K562 (cell line): ENCODE results near the gene SLFN14. TPM values are rescaled to one million over a fixed set of nuclear protein-coding genes. Genes with fewer than 3 reads are reported as not detected.

Source experiments
- ATAC-seq: fragments of 200-7000 bp; cut with Tn5 transposase; 3 replicates; pipeline ENCODE4 v1.9.1; 2020; ENCODE audit warnings: moderate library complexity
- BruUV-seq: library from RNA; stranded (reverse); fragments of 400-500 nt; replicated peaks from 2 replicates; lab custom pipeline; 2021; lab: Mats Ljungman, UMichigan
- CTCF ChIA-PET: fragments of 300-600 bp; formaldehyde crosslinking; extraction: SDS; loops from one replicate; lab custom pipeline; 2021; ENCODE audit warnings: low intra/inter-chr PET ratio; lab: Yijun Ruan, JAX
- POLR2A ChIA-PET: fragments of 300-600, 350-650 bp; sonication (Branson Sonifier 250); formaldehyde crosslinking; extraction: SDS; loops from one replicate; lab custom pipeline; 2021; ENCODE audit warnings: antibody characterized with exemption, inconsistent platforms; lab: Yijun Ruan, JAX
- DNase-seq, 4 experiments: peaks; one replicate each; pipeline versions ENCODE4 v3.0.0 to v3.0.0-alpha.2; 2011 to 2018; ENCODE audit warnings: low spot score in 3 of 4, mixed read lengths in 3 of 4; ENCODE audit errors: extremely low read depth in 1 of 4
- FAIRE-seq: peaks from 2 replicates; lab custom pipeline; 2011; peaks lifted over from hg19 to GRCh38; lab: Jason Lieb, UNC
- H2AFZ ChIP-seq: 2 replicates; pipeline ENCODE4 v1.6.0; 2011; ENCODE audit warnings: low read depth, low read length, control low read depth, inconsistent platforms
- H3K27ac ChIP-seq: fragments of 200-600 bp; 3 replicates; pipeline ENCODE4 v1.8.0; 2011; ENCODE audit warnings: low read depth, mild to moderate bottlenecking, control low read depth, inconsistent platforms, low read length, moderate library complexity, mixed read lengths; ENCODE audit errors: extremely low read depth
- H3K27me3 ChIP-seq, 2 experiments: fragments of 300-600 bp in 1 of 2; 2 replicates in 1 of 2; 3 replicates in 1 of 2; pipeline versions ENCODE4 v1.6.0 to v1.8.0; 2011; ENCODE audit warnings: inconsistent platforms in 2 of 2, low read length in 2 of 2, mild to moderate bottlenecking in 1 of 2, mixed read lengths in 1 of 2, moderate library complexity in 1 of 2; ENCODE audit not compliant: control insufficient read depth in 2 of 2, insufficient read depth in 2 of 2
- H3K36me3 ChIP-seq: fragments of 300-600 bp; 3 replicates; pipeline ENCODE4 v1.8.0; 2011; ENCODE audit warnings: mild to moderate bottlenecking, low read length, inconsistent platforms; ENCODE audit not compliant: control insufficient read depth, insufficient read depth
- H3K4me1 ChIP-seq, 2 experiments: fragments of 200-600 bp in 1 of 2; replicated peaks in 1 of 2; 2 replicates in 1 of 2; 3 replicates in 1 of 2; pipeline versions ENCODE4 v1.5.1 to v1.8.0; 2011; ENCODE audit warnings: inconsistent platforms in 2 of 2, low read length in 2 of 2, mild to moderate bottlenecking in 1 of 2, mixed read lengths in 1 of 2, moderate library complexity in 1 of 2; ENCODE audit not compliant: control insufficient read depth in 2 of 2, insufficient read depth in 2 of 2
- H3K4me2 ChIP-seq: 2 replicates; pipeline ENCODE4 v1.6.1; 2011; ENCODE audit warnings: low read length, control low read depth, inconsistent platforms, mixed read lengths; ENCODE audit not compliant: insufficient read depth
- H3K4me3 ChIP-seq: fragments of 200-600 bp; sonication (generic), shearing (Covaris generic); 2 replicates; pipeline ENCODE4 v1.5.1; 2016; ENCODE audit warnings: control low read depth, inconsistent platforms
- H3K79me2 ChIP-seq: fragments of 200-600 bp; 3 replicates; pipeline ENCODE4 v1.8.0; 2011; ENCODE audit warnings: low read length, inconsistent platforms; ENCODE audit not compliant: control insufficient read depth, insufficient read depth
- H3K9ac ChIP-seq, 2 experiments: 2 replicates each; pipeline versions ENCODE4 v1.6.0 to v1.6.1; 2011; ENCODE audit warnings: low read depth in 2 of 2, low read length in 2 of 2, control low read depth in 1 of 2, inconsistent platforms in 1 of 2, mild to moderate bottlenecking in 1 of 2, mixed read lengths in 1 of 2; ENCODE audit not compliant: insufficient read depth in 1 of 2
- H3K9me1 ChIP-seq: one replicate; pipeline ENCODE4 v1.6.0; 2011; ENCODE audit warnings: inconsistent platforms, mild to moderate bottlenecking, low read length, moderate library complexity; ENCODE audit not compliant: control insufficient read depth, insufficient read depth
- H3K9me3 ChIP-seq: replicated peaks from 2 replicates; pipeline ENCODE4 v1.5.1; 2011; ENCODE audit warnings: low read depth, low read length, inconsistent platforms; ENCODE audit not compliant: control insufficient read depth, insufficient read depth
- H4K20me1 ChIP-seq: replicated peaks from 2 replicates; pipeline ENCODE4 v1.6.1; 2011; ENCODE audit warnings: low read length, inconsistent platforms, mixed read lengths; ENCODE audit not compliant: control insufficient read depth, insufficient read depth
- CBFB ChIP-seq: sonication (generic); formaldehyde crosslinking; IDR thresholded peaks from 2 replicates; pipeline ENCODE4 v1.4.0; 2020; ENCODE audit warnings: mild to moderate bottlenecking, missing genetic modification reagents
- CHD4 ChIP-seq: fragments of 200-600 bp; sonication (generic); IDR thresholded peaks from 3 replicates; pipeline ENCODE4 v1.6.1; 2012; ENCODE audit warnings: low read depth, mild to moderate bottlenecking, mixed read lengths, low read length, inconsistent platforms; ENCODE audit not compliant: insufficient read depth, insufficient replicate concordance, poor library complexity, severe bottlenecking
- CTBP1 ChIP-seq: fragments of 450-650 bp; IDR thresholded peaks from 2 replicates; pipeline ENCODE4 v1.6.1; 2016; ENCODE audit warnings: borderline replicate concordance
- DNMT1 ChIP-seq: fragments of 450-650 bp; IDR thresholded peaks from 2 replicates; pipeline ENCODE4 v1.6.1; 2016; ENCODE audit warnings: antibody characterized with exemption, mild to moderate bottlenecking
- FOXK1 ChIP-seq: sonication (generic); formaldehyde crosslinking; IDR thresholded peaks from 2 replicates; pipeline ENCODE4 v1.8.0; 2022; ENCODE audit warnings: missing genetic modification reagents, mild to moderate bottlenecking, borderline replicate concordance
- HDAC1 ChIP-seq, 2 experiments: fragments of 450-650 bp; IDR thresholded peaks; 2 replicates each; pipeline ENCODE4 v1.6.1; 2016 to 2017; ENCODE audit warnings: inconsistent platforms in 1 of 2, mild to moderate bottlenecking in 1 of 2, moderate library complexity in 1 of 2
- MAFK ChIP-seq: IDR thresholded peaks from 2 replicates; pipeline ENCODE4 v1.6.1; 2011; ENCODE audit warnings: low read length, improper control_type of control experiment
- NKRF ChIP-seq: fragments of 450-650 bp; IDR thresholded peaks from 2 replicates; pipeline ENCODE4 v1.6.1; 2016; ENCODE audit warnings: borderline replicate concordance
- POU5F1 ChIP-seq: fragments of 150-350 bp; IDR thresholded peaks from 2 replicates; pipeline ENCODE4 v1.6.1; 2014; ENCODE audit warnings: borderline replicate concordance, low read length, low read depth, mild to moderate bottlenecking; ENCODE audit not compliant: partially characterized antibody
- RBBP5 ChIP-seq: fragments of 200-600 bp; sonication (generic); IDR thresholded peaks from 2 replicates; pipeline ENCODE4 v1.6.1; 2012; ENCODE audit warnings: borderline replicate concordance, mild to moderate bottlenecking, low read length, control low read depth, inconsistent platforms; ENCODE audit not compliant: insufficient read depth, poor library complexity, severe bottlenecking
- SP1 ChIP-seq: sonication (generic); formaldehyde crosslinking; IDR thresholded peaks from 2 replicates; pipeline ENCODE4 v1.8.1; 2022; ENCODE audit warnings: mild to moderate bottlenecking, missing genetic modification reagents
- ZNF274 ChIP-seq: IDR thresholded peaks from 2 replicates; pipeline ENCODE4 v1.6.1; 2011; ENCODE audit warnings: low read depth, mild to moderate bottlenecking, low read length, moderate library complexity, borderline replicate concordance
- ZNF740 ChIP-seq, 3 experiments: fragments of 200-800 bp in 1 of 3; sonication (Bioruptor generic) in 1 of 3; sonication (generic) in 1 of 3; formaldehyde crosslinking in 1 of 3; IDR thresholded peaks; 2 replicates each; pipeline versions ENCODE4 v1.6.1 to v1.8.0; 2016 to 2022; ENCODE audit warnings: mild to moderate bottlenecking in 2 of 3, missing compliant biosample characterization in 2 of 3, missing genetic modification characterization in 2 of 3, missing genetic modification reagents in 1 of 3
- WGBS: fragments of 100-300 bp; shearing (Covaris generic); methylation state at CpG from one replicate; pipeline ENCODE4 v1.1.6; 2016; ENCODE audit warnings: low coverage, mixed read lengths; ENCODE audit not compliant: insufficient coverage; ENCODE audit errors: missing lambda C conversion rate; 5-methylcytosine and 5-hydroxymethylcytosine counted together
- in situ Hi-C: fragments of 300-500 bp; cut with MboI; formaldehyde crosslinking; loops from 4 replicates; pipeline ENCODE4 v1.15.0; 2018; ENCODE audit warnings: inconsistent platforms, mixed read lengths
- intact Hi-C: fragments of 100-400 bp; cut with micrococcal nuclease; formaldehyde crosslinking; loops from 2 replicates; pipeline ENCODE4 v1.14.2; 2022
- polyA plus RNA-seq, 8 experiments: library from polyadenylated mRNA; depleted of rRNA in 4 of 8; stranded (reverse) in 5 of 8; unstranded in 3 of 8; fragments of >200 nt; fragmentation: Nextera tagmentation in 2 of 8; fragmentation: Illumina TruSeq in 1 of 8; extraction: Ambion mirVana in 2 of 8; extraction: Trizol in 1 of 8; gene quantifications; 2 replicates each; pipeline versions ENCODE4 v1.2.1 to v1.2.3, GENCODE V29; 2011 to 2014; ENCODE audit warnings: inconsistent platforms in 1 of 8, missing spikeins in 1 of 8
- total RNA-seq, 7 experiments: library from RNA; depleted of rRNA in 6 of 7; stranded (reverse); fragments of >200 nt in 6 of 7; fragmentation: Illumina TruSeq in 2 of 7; extraction: Trizol in 2 of 7; gene quantifications; 2 replicates each; pipeline versions ENCODE4 v1.2.1 to v1.2.3, GENCODE V29; 2011 to 2021; ENCODE audit warnings: low replicate concordance in 1 of 7
- TF ChIP-seq, protein P1 (sequence below): fragments of 250-450 bp; sonication (Bioruptor Pico); IDR thresholded peaks from 2 replicates; pipeline ENCODE4 v1.8.0; 2021; ENCODE audit warnings: borderline replicate concordance, mild to moderate bottlenecking, moderate library complexity; ENCODE audit not compliant: poor library complexity, severe bottlenecking
- TF ChIP-seq, protein P2 (sequence below): sonication (generic); formaldehyde crosslinking; IDR thresholded peaks from 2 replicates; pipeline ENCODE4 v1.8.1; 2023; ENCODE audit warnings: mild to moderate bottlenecking, missing genetic modification reagents

SLFN14 gene
- total and polyA plus RNA-seq, 9 of the 15 experiments (the other 6 are each of a cell fraction or from before 2014, with no cell fraction given), result 1.3 to 4.3 (median 3.1) TPM

DNA sequence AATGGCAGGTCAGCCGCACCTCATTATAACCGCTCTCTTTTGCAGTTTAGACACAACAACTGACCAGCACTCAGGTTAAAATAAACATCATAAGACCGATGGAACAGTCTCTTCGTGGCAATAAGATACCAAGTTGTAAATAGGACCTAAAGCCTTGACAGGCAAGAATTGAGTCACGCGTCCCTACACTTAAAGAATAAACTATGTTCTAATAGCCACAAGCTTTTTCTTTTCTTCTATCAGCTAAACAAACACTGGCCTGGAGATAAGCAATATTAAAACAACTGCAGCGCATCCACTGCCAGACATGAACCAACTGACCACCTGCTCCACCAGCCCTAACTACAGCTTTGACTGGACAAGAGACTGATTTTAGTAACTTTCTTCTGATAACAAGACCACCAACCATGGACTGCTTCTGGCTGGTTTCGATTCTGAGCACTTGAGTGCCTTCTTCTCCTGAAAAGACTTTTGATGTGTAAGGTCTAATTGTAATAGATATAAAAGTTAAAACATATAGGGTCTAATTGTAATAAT is 40.6 kb downstream of the SLFN14 start:
- peaks cover 8 to 23% of the 10 kb centered on the region in 2 experiments; a peak in 4 of 5 replicates for H3K27me3 ChIP-seq
- FAIRE-seq (no peak), ATAC-seq (no peak), DNase-seq (no peak)
- H3K4me3 ChIP-seq, result no peak overlapping the region
- H3K9me1 ChIP-seq, result no peaks in the 10 kb centered on the region
- no peaks in the 10 kb centered on the region for H4K20me1 ChIP-seq
- no peak overlapping the region for H3K4me2 ChIP-seq
- H3K4me1 ChIP-seq, result 0 out of 5 replicates have a peak, but pooled peaks cover 0 to 2% of the 10 kb centered on the region in 2 experiments
- H3K79me2 ChIP-seq, result no peaks in the 10 kb centered on the region
- 2% methylated on average over 8 of the region's 8 CpGs for WGBS
- no peak overlapping the region for H3K27ac ChIP-seq
- TF ChIP-seq, protein P1, sequence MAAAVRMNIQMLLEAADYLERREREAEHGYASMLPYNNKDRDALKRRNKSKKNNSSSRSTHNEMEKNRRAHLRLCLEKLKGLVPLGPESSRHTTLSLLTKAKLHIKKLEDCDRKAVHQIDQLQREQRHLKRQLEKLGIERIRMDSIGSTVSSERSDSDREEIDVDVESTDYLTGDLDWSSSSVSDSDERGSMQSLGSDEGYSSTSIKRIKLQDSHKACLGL (CRISPR knock-in tag), result no peak
- TF ChIP-seq POU5F1 (no peak), FOXK1 (CRISPR knock-in tag) (no peak), HDAC1 (IDR thresholded peaks at IDR 0.05) (no peak), CTBP1 (no peak), NKRF (no peak), ZNF274 (no peak), ZNF740 (CRISPR knock-in tag; IDR thresholded peaks at IDR 0.05) (no peak), ZNF740 (tag; IDR thresholded peaks at IDR 0.05) (no peak), MAFK (no peak), CHD4 (no peak), DNMT1 (no peak), RBBP5 (no peak), SP1 (no peak), CBFB (CRISPR knock-in tag) (no peak)
- TF ChIP-seq, protein P2, sequence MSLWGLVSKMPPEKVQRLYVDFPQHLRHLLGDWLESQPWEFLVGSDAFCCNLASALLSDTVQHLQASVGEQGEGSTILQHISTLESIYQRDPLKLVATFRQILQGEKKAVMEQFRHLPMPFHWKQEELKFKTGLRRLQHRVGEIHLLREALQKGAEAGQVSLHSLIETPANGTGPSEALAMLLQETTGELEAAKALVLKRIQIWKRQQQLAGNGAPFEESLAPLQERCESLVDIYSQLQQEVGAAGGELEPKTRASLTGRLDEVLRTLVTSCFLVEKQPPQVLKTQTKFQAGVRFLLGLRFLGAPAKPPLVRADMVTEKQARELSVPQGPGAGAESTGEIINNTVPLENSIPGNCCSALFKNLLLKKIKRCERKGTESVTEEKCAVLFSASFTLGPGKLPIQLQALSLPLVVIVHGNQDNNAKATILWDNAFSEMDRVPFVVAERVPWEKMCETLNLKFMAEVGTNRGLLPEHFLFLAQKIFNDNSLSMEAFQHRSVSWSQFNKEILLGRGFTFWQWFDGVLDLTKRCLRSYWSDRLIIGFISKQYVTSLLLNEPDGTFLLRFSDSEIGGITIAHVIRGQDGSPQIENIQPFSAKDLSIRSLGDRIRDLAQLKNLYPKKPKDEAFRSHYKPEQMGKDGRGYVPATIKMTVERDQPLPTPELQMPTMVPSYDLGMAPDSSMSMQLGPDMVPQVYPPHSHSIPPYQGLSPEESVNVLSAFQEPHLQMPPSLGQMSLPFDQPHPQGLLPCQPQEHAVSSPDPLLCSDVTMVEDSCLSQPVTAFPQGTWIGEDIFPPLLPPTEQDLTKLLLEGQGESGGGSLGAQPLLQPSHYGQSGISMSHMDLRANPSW, result no peak
- BruUV-seq, result no TSS peak
- no peak overlapping the region for H3K9ac ChIP-seq
- CTCF ChIA-PET, result no interaction called here
- POLR2A ChIA-PET, result no interaction called here
- intact Hi-C loops (no loop called here), in situ Hi-C loops (no loop called here)
- H3K9me3 ChIP-seq, result no peaks in the 10 kb centered on the region
- H3K36me3 ChIP-seq, result no peaks in the 10 kb centered on the region
- H2AFZ ChIP-seq, result no peak overlapping the region
